ENCODE data around the gene MAP7D1. TPM values are rescaled to one million over a fixed set of nuclear protein-coding genes. Genes with fewer than 3 reads are reported as not detected.
"Not testable (repeated sequence)": the region's sequence is repeated elsewhere in the genome, so short reads cannot be mapped to it uniquely, and the experiment has no call there.

MAP7D1 gene
- polyA plus RNA-seq, 1 of the 3 experiments (the other 2 are of a cell fraction), result 69.9 TPM

DNA sequence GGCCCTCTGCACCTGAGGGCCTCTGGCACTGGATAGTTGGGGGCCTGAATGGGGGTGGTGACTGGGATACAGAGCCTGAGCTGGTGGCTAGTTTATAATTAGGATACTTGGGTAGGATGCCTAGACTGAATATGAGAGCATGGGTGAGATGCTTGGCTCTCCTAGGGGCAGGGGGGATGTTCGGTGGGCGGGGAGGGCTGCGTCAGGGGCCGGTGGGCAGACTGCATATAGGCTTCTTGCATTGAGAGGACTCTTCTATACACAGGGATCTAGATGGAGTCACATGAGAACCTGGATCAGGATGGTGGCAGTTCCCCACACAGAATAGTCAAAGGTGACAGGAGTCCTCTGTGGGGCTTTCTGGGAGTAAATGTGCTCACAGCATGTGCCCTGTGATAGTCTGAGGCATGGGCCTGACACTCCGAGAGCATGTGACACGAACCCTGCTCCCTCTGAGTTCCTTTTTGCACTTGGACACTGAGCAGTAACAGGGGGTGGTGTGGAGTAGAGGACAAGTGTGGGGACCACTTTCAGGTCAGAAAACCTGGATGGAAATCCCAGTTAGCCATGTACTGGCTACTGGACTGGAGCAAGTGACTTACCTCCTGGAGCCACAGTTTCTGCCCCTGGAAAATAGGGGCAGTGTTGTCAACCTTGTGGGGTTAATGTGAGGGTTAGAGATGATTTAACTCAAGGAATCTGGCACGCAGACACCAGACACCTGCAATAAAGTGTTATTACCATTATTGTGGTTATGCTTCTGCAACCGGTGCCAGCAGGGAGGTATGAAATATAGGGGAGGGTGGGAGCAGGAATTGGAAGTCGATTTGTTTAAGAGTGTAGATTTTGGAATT lies 2.2 kb downstream of the MAP7D1 start:
- Histone ChIP-seq H3K9me2 (no peaks in the 10 kb centered on the region), H3K9ac (peak overlapping the region; percentile 98), H3K4me2 (peak overlapping the region; percentile 76), H3K27ac (ENCODE audit: low read depth in 2 of 2, low read length in 1 of 2) (peak overlapping the region in 1 of 2 experiments; percentile 90; a peak in 2 of 4 replicates), H3K27me3 (ENCODE audit: insufficient read depth) (no peaks in the 10 kb centered on the region), H3K36me3 (replicated peaks in 1 of 2; ENCODE audit: control insufficient read depth in 1 of 2, insufficient read depth in 2 of 2, low read length in 1 of 2) (peaks cover 8 to 15% of the 10 kb centered on the region in 2 experiments), H2AFZ (ENCODE audit: low read depth) (no peak overlapping the region), H3K4me1 (ENCODE audit: control insufficient read depth in 1 of 2, insufficient read depth in 2 of 2, low read depth in 1 of 2, low read length in 1 of 2) (peaks cover 39 to 55% of the 10 kb centered on the region in 2 experiments), H3K4me3 (ENCODE audit: low read depth in 2 of 2, low read length in 1 of 2) (peak overlapping the region; percentile 87 to 99), H3F3A (replicated peaks; ENCODE audit: insufficient read depth) (peaks cover 5% of the 10 kb centered on the region), H3K9me3 (no peaks in the 10 kb centered on the region), H4K20me1 (ENCODE audit: insufficient read depth) (peaks cover 62% of the 10 kb centered on the region), H3K79me2 (ENCODE audit: insufficient read depth) (peaks cover 84% of the 10 kb centered on the region)
- 81% methylated on average over 8 of the region's 9 CpGs for WGBS (ENCODE audit: low lambda C conversion rate)
- POLR2A ChIA-PET, result no interaction called here
- CTCF ChIA-PET, result interaction anchor here (1.6 to 5.6 kb wide), 4 partner anchors 8 to 30 kb away, joined by 3 to 49 read pairs (median 46); partner anchors contain the start of gene TRAPPC3
- DNase-seq, result no peak
- no peak for TF ChIP-seq GATA2 (CRISPR knock-in tag; IDR thresholded peaks at IDR 0.05)
- TF ChIP-seq RFX5 (IDR thresholded peaks at IDR 0.05; ENCODE audit: low read length), result no peak
- no peak for TF ChIP-seq NFIC (IDR thresholded peaks at IDR 0.05; ENCODE audit: borderline replicate concordance)

DNA sequence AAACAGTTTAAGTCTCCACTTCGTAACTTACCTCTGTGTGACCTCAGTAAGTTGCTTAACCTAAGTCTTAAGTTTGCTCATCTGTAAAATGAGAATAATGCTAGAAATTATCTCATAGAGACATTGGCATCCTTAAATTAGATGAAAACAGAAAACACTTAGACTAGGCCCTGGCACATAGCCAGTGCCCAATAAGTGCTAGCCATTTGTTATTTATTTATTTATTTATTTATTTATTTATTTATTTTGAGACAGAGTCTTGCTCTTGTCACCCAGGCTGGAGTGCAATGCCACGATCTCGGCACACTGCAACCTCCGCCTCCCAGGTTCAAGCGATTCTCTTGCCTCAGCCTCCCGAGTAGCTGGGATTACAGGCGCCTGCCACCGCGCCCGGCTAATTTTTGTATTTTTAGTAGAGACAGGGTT lies 2.9 kb downstream of the MAP7D1 start:
- peaks cover 8 to 19% of the 10 kb centered on the region in 2 experiments for H3K36me3 ChIP-seq (replicated peaks in 1 of 2; ENCODE audit: control insufficient read depth in 1 of 2, insufficient read depth in 2 of 2, low read length in 1 of 2)
- WGBS (ENCODE audit: low lambda C conversion rate), result 96% methylated on average over 10 of the region's 10 CpGs
- peak overlapping the region in 1 of 2 experiments; percentile 99; a peak in 3 of 4 replicates for H3K4me3 ChIP-seq (ENCODE audit: low read depth in 2 of 2, low read length in 1 of 2)
- H3K9ac ChIP-seq; H3K9me3 ChIP-seq; H3K27me3 ChIP-seq (ENCODE audit: insufficient read depth); H3F3A ChIP-seq (replicated peaks; ENCODE audit: insufficient read depth); H3K27ac ChIP-seq (ENCODE audit: low read depth in 2 of 2, low read length in 1 of 2); DNase-seq; POLR2A ChIA-PET; H2AFZ ChIP-seq (ENCODE audit: low read depth); H3K9me2 ChIP-seq: not testable (repeated sequence)
- CTCF ChIA-PET, result interaction anchor here (1.3 to 4.8 kb wide), 3 partner anchors 8 to 65 kb away, joined by 3 to 49 read pairs (median 42); partner anchors contain the start of genes THRAP3 and TRAPPC3
- H3K4me2 ChIP-seq, result peak overlapping the region; percentile 76
- H3K4me1 ChIP-seq (ENCODE audit: control insufficient read depth in 1 of 2, insufficient read depth in 2 of 2, low read depth in 1 of 2, low read length in 1 of 2), result peaks cover 40 to 55% of the 10 kb centered on the region in 2 experiments
- H4K20me1 ChIP-seq (ENCODE audit: insufficient read depth), result peaks cover 69% of the 10 kb centered on the region
- peaks cover 91% of the 10 kb centered on the region for H3K79me2 ChIP-seq (ENCODE audit: insufficient read depth)

DNA sequence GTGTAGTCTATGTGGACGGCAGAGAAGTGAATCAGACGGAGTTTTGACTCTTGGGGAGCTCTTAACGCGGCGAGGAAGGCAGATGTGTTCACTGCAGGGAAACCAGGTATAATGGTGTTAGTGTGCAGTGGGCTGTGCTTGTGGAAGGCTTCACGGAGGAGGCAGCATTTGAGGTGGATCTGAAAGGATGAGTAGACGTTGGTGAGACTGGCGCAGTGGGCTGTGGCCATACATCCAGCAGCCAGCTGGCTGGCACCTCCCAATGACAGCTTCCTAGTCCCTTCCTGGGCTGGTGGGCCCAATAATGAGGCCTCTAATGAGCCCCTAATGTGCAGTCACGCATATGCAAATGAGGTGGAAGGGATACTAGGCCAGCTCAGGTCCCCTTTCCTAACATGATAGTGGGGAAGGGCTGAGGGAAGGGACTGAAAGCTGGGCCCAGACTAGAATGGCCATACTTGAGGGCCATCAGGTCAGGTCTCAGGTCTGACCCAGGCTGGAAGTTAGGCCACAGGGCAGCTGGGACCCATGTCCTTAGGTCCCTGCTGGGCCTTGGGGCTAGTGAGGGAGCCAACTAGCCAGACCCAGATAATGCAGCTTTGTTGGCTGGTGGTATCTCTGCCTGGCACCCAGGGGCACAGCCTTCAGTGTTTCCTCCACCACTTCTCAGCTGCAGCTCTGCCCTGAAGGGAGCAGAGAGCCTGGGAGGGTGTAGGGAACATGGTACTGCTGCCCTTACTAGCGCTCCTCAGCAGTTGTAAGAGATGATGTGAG lies 3.8 kb downstream of the MAP7D1 start:
- Histone ChIP-seq H3K36me3 (replicated peaks in 1 of 2; ENCODE audit: control insufficient read depth in 1 of 2, insufficient read depth in 2 of 2, low read length in 1 of 2) (peaks cover 8 to 24% of the 10 kb centered on the region in 2 experiments), H3K9me3 (no peaks in the 10 kb centered on the region), H3K4me2 (peak overlapping the region; percentile 98), H2AFZ (ENCODE audit: low read depth) (no peak overlapping the region), H4K20me1 (ENCODE audit: insufficient read depth) (peaks cover 78% of the 10 kb centered on the region), H3K9me2 (no peaks in the 10 kb centered on the region), H3F3A (replicated peaks; ENCODE audit: insufficient read depth) (peaks cover 10% of the 10 kb centered on the region), H3K27ac (ENCODE audit: low read depth in 2 of 2, low read length in 1 of 2) (peak overlapping the region; percentile 81 to 83; a peak in 3 of 4 replicates), H3K27me3 (ENCODE audit: insufficient read depth) (no peaks in the 10 kb centered on the region), H3K79me2 (ENCODE audit: insufficient read depth) (peaks cover 98% of the 10 kb centered on the region), H3K4me3 (ENCODE audit: low read depth in 2 of 2, low read length in 1 of 2) (no peak overlapping the region), H3K9ac (peak overlapping the region; percentile 80; the same call in 1 of the 2 replicates), H3K4me1 (ENCODE audit: control insufficient read depth in 1 of 2, insufficient read depth in 2 of 2, low read depth in 1 of 2, low read length in 1 of 2) (peaks cover 36 to 48% of the 10 kb centered on the region in 2 experiments)
- POLR2A ChIA-PET, result interaction anchor here (1.6 to 2.3 kb wide), 2 partner anchors 10 to 23 kb away, joined by 5 read pairs; partner anchors contain the start of gene TRAPPC3
- DNase-seq, result no peak
- CTCF ChIA-PET, result interaction anchor here (0.6 to 4.8 kb wide), 8 partner anchors 9 to 260 kb away, joined by 3 to 49 read pairs (median 4); partner anchors contain the start of genes THRAP3 and TRAPPC3
- TF ChIP-seq RCOR1 (IDR thresholded peaks at IDR 0.05; ENCODE audit: low read length) (no peak), ELF1 (IDR thresholded peaks at IDR 0.05) (no peak), NRF1 (IDR thresholded peaks at IDR 0.05; ENCODE audit: low read depth, low read length) (no peak), RAD21 (IDR thresholded peaks at IDR 0.05; ENCODE audit: low read length) (no peak), RXRA (IDR thresholded peaks at IDR 0.05; ENCODE audit: borderline replicate concordance, low read depth) (no peak)
- WGBS (ENCODE audit: low lambda C conversion rate), result 91% methylated on average over 9 of the region's 10 CpGs

All from SK-N-SH (cell line).